ENCODE results near the gene OR5L1.

GRCh38 chr11:55806248-55806647, 4.9 kb upstream of the OR5L1 start:
- TF ChIP-seq CTCF (IDR thresholded peaks at IDR 0.05; ENCODE audit: insufficient read depth, low read length) = no peak
- TF ChIP-seq POLR2AphosphoS5 (IDR thresholded peaks at IDR 0.05; ENCODE audit: low read depth) = no peak
- TF ChIP-seq REST (IDR thresholded peaks at IDR 0.05; ENCODE audit: insufficient replicate concordance, low read depth) = no peak
- no peak for TF ChIP-seq GABPA (IDR thresholded peaks at IDR 0.05; ENCODE audit: low read depth)

Measured in HL-60 (cell line).